CD1c-positive myeloid dendritic cell (primary cell): ENCODE results near the gene MEGF11.

Experiments used
- DNase-seq: peaks from one replicate; pipeline ENCODE4 v3.0.0-alpha.2; 2016; ENCODE audit errors: extremely low spot score

The MEGF11 gene

DNA sequence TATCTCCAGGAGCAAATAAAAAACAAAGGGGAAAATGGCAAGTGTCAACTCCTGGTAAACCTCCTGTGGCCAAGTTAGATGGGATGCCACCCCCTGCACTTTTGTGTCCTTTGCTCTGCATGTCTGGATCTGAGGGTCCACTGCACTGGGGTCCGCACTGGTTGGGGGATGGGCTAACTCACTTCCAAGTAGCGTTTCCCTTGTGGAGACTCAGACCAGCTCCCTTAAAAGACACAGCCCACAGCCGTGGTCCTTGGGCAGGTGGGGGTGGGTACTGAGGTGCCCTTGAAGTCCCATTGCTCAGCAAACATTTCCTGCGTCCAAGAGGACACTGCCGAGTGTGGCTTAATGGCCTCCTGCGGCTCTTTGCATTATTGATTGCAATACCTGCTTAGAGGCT, 188.2 kb downstream of the MEGF11 start:
- no peak for DNase-seq

DNA sequence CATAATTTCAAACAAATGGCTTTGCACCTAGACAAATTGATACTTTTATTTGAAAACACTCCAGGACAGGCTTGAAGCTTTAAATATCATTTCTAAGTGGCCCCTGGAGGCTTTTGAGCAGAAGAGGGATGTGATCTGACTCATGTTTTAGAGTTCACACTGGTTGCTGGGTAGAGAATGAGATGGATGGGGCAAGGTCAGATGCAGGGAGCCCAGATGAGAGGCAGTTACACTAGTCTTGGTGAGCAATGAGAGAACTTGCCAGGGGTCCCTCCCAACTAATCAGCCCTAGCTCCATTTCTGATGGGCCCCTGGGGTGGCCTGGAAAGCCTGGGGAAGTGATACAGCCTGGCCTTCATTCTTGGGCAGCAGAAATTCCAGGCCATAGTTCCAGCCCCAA, 190.4 kb downstream of the MEGF11 start:
- DNase-seq, result no peak

DNA sequence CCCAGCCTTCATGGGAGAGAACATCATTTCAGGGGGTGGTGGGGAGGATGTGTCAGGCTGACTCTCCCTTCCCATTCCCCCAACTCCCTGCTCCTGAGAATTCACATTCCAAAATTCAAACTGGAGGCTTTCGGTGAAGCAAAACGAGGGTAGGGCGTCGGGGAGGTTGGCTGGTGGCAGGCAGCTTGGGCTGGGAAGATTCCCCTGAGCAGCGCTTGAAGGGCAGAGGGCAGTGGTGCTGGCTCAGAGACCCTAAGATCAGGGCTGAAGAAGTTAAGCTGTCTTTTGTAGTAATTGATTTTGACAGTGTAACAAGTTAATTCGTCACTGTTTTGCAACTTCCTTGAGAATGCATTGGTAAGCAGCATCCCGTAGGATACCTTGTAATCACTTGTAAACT, 196.5 kb downstream of the MEGF11 start:
- no peak for DNase-seq

DNA sequence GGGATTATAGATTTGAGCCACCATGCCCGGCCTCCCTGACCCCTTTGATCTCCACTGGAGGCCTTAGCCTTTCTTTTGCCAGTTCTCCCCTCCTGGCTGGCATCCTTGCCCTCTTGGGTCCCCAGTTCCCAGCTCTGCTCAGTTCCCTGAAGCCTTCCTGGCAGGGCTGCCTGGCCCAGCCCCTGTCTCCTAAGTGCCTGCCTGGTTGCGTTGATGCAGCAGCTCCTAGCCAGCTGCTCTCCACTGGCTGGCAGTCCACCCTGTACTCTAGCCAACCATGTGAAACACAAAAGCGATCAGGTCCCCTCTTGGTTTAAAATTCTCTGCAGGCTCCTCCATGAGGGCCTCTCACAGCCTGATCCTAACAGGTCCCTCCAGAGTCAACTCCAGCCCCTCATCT, 199.6 kb downstream of the MEGF11 start:
- DNase-seq, result no peak

DNA sequence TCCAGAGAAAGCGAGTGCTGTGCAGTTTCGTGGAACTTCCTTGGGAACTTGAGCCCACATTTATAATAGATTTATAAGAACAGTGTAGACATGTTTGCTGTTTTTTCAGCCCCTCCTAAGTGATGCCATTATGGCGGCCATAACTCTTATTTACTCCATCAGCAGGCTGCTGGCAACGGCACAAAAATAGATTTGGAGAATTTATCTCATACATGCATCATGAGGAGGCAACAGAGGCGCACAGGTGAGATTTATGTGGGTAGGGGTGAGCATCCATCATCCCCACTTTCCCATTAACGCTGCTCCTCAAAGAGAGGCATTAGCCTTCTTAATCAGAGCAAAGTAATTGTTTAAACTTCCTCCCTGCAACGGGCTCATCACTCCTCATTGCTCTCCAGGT, 201.7 kb downstream of the MEGF11 start:
- DNase-seq, result no peak

DNA sequence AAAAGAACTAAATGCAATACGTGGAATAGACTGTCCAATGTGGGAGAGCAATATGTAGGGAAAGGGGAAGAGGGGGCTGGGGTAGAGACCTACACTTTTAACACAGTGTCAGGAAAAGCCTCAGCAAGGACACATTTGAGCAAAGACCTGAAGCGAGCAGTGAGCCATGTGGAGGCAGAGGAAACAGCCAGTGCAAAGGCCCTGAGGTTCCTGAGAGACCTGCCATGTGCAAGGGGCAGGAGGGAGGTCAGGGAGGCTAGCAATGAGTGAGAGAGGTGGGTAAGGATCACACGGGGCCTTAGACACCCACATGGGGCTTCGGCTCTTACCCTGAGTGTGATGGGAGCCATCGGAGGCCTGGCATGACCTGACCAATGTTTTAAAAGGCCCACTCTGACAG, 203.3 kb downstream of the MEGF11 start:
- no peak for DNase-seq

DNA sequence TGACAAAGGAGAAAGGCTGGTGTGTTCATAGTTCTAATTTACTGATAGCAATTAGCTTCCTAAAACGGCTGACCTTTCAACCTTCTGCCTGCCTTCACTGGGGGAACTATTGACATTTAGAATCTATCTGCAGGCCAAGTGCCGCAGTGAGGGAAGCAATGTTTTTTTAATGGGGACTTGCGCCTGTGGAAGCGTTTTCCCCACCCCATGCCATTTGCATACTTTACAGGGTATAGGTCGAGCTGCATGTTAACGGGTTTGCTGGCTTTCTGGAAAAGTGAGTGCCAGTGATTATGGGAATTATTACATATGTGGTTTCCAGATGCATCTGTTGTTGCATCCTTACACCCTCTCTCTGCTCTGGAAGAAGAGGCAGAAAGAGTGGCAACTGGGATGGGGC, 204.2 kb downstream of the MEGF11 start:
- no peak for DNase-seq

DNA sequence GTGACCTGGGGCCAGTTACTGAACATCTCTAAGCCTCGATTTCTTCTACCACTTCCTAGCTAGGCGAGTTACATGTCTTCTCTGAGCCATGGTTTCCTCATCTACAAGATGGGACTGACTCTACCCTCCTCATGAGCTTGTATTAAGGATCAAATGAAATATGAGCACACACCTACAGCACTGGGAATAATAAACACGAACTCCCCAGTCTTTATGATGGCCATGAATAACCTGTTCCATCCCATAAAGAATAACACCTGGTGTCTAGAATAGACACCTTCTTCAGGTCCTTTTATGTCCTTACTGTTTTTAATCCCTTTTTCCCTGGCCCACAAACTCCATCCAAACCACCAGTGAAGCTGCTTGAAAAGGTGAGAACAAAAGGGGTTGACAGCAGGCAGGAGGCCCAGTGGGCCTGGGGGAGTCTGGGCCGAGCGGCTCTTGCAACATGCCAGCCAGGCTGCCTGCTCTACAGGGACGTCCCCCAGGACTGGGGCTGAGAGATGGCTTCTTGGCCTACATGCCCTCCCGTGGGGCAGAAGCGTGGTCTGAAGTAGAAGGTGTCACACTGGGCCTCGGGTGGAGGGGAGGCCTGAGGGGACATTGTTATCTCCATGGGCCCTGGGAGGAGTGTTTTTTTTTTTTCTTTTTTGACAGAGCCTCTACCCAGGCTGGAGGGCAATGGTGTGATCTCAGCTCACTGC, 206.1 kb downstream of the MEGF11 start:
- DNase-seq, result no peak

DNA sequence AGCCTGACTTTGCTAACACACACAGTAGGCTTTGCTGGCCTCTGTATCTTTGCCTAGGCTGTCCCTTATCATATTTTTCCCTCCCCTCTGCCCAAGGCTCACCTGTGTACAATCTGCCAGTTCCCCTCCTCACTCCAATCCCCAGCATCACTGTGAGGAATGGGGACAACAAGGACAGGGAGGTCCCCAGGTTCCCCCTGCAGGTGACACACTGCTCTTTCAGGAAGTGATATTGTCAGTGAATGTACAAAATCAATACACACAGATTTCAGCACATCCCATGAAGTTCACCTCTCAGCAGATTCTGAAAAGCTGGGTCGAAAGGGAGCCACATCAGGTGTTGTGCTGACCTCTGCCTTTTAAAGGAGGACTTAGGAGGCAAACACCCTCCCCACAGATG, 206.8 kb downstream of the MEGF11 start:
- no peak for DNase-seq

DNA sequence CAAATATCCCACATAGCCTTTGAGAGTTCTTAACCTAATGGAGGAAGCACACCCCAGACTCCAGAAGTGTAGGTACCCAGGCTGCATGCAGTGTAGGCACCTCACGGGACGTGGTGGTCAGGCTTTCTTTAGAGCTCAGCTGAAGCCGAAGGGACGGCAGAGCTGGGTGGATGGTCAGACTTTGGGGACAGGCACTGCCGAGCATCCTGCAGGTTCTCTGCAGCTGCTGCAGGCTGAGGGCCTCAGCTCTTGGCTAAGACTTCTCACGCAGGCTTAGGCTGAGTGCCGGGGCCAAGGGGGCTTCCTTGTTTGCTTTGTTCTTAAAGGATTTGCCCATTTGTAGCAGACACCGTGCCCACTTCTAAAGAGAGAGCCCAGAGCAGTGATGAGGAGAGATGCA, 207.2 kb downstream of the MEGF11 start:
- no peak for DNase-seq

DNA sequence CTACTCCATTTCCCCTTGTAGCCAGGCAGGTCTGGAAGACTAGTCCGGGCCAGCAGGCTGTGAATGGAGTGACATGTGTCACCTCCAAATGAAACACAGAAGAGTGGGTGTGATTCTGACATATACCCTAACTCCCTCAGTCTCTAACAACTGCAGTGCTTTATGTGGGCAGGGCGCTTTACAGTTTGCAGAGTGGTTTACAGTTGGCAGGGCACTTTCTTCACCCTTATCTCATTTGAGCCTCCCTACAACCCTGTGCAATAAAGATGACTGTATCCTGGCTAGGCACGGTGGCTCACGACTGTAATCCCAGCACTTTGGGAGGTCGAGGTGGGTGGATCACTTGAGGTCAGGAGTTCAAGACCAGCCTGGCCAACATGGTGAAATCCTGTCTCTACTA, 208.0 kb downstream of the MEGF11 start:
- no peak for DNase-seq

DNA sequence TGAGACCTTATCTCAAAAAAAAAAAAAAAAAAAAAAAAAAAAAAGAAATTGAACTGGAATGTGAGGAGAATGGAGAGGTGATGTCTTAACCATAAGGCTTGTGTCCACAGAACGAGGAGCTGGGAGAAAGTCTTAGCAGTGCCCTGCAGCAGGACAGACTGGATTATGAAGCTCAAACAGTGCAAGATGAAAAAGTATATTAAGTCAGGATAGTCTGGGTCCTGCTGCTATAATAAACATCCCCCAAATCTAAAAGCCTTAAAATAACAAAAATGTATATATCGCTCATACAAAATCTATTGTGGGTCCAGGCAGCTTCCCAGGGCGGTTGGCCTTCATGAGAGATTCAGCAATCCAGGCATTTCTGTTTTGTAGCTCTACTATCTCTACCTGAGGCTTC, 208.7 kb downstream of the MEGF11 start:
- DNase-seq, result no peak

DNA sequence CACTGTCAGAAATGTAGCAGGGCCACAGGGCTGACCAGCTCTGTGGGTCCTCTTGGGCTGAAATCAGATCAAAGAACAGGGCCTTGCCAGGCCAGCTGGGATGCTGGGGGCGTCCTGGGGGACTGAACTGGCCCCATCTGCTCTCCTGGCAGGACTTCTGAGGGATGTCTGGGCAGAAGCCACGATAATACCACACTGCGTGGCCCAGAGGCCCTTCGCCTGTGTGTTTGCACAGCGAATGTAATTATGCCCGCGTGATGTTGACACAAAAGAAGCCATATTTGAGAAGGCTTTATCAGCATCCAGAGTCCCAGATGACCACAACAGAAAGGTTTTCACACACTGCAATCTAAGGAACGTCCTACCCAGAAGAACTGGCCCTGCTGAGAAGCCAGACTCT, 210.3 kb downstream of the MEGF11 start:
- DNase-seq, result no peak

DNA sequence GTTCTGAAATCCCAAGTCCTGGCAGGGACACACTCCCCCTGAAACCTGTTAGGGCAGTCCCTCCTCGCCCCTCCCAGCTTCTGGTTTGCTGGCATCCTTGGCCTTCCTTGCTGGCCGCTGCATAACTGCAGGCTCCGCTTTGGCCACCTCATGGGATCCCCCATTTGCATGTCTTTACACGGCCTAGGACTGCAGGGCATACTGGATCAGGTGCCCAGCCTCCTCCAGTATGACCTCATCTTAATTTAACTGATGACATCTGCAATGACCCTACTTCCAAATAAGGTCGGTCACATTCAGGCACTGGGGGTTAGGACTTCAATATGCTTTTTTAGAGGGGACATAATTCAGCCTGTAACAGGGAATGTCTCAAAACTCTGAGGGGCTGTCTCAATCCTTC, 210.9 kb downstream of the MEGF11 start:
- DNase-seq, result no peak

DNA sequence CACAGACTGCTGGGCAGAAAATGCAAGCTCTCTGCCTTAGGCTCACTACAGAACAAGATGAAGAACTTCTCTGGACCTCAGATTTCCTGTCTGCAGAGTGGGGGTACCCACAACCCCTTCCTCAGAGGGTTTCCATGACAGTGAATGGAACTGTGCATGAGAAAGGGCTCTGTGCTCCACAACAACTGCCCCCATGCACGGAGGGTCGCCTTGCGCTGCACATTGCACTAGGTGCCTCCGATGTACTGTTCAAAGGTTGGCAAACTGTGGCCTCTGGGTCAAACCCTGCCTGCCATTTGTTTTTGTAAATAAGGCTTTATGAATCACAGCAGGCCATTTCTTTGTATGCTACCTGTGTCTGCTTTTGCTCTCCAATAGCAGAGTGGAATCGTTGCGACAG, 212.3 kb downstream of the MEGF11 start:
- DNase-seq, result no peak

DNA sequence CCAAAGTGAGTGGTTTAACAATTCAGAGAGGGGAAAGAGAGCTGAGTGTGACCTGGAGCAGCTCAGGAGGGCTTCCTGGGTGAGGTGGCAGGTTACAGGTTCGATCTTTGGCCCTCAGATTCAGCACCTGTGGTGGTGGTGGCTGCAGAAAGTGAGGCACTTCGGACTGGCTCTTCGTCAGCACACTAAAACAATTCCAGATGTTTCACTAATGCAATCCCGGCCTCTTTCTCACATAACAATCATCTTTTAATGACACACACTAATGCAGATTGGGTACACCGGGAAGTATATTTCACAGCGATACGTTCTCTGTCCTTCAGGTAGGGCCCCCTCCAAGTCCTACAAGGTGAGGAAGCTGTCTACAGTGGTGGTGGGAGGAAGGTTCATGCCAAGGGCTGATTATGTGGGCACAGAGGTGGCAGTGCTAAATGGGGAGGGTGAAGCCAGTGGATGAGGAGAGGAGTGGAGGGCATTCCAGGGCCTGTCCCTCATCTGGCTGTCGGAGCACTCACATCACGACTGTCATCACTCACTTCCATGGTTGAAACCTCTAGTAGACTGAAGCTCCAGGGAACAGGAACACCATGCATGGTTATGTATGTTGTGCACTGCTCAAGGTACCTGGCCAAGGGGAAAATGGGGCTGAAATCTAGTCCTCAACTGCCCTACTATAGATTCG, 213.2 kb downstream of the MEGF11 start:
- DNase-seq, result no peak

DNA sequence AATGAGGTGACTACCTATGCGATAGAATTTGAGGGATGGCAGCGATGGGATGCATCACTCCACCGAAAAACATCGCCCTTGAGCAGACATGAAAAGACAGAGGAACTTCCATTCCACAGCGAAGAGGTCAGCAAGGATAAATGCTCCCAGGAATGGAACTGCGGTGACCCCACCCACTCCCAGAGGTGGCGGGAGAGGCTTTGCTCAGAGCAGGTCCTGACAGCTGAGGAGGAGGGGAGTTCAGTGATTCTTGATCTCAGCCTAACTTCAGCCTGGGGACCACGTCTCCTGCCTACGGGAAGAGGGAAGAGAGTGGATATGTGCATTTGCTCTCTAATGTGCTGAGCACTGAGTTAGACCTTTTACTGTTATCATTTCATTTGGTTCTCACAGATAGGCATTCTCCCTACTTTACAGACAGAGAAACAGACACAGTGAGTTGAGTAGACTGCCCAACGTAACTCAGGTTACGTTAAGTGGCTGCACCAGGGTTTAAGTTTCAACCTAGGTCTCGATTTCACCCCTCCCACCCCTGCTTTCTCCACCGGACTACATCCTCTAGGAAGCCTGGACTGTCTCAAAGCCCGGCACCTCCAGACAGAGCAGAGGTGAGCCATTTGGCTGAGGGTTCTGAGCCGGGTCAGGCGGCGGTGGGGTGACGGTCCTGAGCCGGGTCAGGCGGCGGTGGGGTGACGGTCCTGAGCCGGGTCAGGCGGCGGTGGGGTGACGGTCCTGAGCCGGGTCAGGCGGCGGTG, 214.3 kb downstream of the MEGF11 start:
- DNase-seq, result no peak

DNA sequence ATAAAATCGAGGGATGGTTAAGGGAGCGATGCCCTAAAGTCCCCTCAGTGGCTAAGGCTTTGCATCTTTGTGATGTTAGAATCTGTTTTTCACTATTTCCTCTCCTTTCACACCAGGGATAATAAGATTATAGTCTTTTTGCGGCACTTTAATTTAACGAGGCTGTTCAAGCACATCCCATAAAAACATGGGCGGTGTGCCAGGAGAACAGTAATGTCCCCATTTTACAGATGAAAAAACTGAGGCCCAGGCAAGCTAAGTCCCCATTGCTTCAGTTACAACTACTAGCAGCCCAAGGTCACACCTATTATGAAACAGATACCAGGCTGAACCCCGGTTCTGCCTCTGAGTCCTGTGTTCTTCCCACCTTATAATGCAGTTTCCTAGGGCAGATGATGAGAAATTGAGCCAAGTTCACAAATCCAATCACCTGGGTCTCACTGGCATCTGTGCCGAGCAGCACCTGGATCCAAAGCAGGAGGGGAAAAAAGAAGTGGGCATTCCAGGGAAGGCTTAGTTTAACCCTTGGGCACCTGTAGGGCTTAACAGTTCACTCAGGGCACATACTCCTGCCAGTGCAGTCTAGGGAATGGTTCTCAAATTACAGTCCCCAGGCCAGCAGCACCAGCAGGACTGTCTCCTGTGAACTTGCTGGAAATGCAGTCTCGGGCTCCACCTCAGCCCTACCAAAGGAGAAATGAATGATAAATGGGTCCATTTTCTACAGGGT, 215.0 kb downstream of the MEGF11 start:
- DNase-seq, result no peak

DNA sequence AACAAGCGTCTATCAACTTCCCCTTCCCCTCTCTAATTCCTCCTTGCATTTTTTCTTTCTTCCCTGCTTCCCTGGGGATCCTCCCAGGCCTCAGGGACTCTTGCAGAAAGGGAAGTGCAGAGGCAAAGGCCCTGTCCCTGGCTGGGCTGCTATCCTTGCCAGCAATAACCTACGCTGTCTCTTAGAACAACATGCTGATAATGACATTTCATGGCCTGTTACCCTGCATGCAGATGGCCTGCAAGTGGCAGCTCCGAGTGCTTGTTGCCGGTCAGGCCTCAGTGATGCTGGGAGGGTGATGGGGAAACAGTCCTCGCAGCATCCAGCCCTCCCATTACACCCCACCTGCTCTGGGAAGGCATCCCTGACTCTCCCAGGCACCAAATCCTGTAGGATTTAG, 216.7 kb downstream of the MEGF11 start:
- no peak for DNase-seq

DNA sequence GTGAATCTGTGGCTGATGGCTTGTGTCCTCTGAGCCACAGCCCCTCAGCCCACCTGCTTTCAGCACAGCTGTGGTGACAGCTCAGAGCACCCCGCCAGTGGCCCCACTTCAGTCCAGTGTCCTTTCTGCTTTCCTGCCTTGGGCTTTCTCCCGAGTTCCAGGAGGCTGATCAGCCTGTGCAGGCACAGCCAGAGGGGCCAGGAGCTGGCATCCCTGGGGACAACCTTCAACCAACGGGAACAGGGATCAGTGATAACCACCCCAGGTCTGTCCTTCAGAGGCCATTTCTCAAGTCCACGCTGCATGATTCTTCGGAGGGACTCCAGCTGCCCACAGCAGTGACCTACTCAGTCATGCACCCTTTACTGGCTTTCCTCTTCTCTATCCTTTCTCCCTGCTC, 217.6 kb downstream of the MEGF11 start:
- DNase-seq, result no peak

DNA sequence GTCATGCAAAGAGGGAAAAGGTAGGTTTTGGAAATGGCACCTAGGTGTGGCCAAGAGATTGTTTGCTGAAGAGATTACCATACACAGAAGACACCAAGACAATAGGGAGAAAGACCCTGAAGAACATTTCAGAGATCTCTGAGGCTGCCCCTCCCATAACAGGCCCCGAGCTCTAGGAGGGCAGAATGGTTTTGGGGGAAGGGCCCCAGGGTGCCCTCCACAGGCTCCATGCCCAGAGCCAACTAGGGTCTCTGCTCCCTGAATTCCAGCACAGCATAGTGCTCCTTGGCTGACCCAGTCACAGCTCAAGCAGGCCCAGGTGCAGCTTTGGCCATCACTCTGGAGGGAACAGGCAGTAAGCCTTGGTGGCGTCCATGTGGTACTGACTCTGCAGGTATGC, 220.4 kb downstream of the MEGF11 start:
- no peak for DNase-seq

DNA sequence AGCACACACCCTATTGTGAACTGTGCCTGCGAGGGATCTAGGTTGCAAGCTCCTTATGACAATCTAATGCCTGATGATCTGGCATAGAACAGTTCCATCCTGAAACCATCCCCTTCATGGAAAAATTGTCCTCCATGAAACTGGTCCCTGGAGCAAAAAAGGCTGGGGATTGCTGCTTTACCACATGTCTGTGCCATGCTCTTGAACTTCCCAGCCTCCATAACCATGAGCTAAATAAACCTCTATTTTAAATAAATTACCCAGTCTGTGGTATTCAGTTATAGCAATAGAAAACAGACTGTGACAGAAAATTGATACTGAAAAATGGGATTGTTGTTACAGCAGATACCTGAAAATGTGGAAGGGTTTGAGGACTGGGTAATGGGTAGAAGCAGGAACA, 221.5 kb downstream of the MEGF11 start:
- DNase-seq, result no peak
